T-helper 2 cell (primary cell): Measurements from ENCODE around the gene KCNIP1.

ENCODE experiments used
- DNase-seq, 5 experiments: peaks; one replicate each; pipeline versions ENCODE4 v3.0.0 to v3.0.0-alpha.2; 2012 to 2022

The KCNIP1 gene

GRCh38 chr5:170571281-170571731 lies 67.5 kb downstream of the KCNIP1 start:
- DNase-seq, result no peak

- peak in 2 of 5 experiments; percentile 38 to 43 for DNase-seq
These were observed 68.3 kb downstream of the KCNIP1 start for GRCh38 chr5:170571875-170572852.

- no peak for DNase-seq
These were observed 69.3 kb downstream of the KCNIP1 start for GRCh38 chr5:170573114-170573513.

GRCh38 chr5:170573660-170574059 lies 69.8 kb downstream of the KCNIP1 start:
- no peak for DNase-seq

- no peak for DNase-seq
These were observed 73.0 kb downstream of the KCNIP1 start for GRCh38 chr5:170576602-170577535.

GRCh38 chr5:170579601-170580000 lies 75.8 kb downstream of the KCNIP1 start:
- no peak for DNase-seq

GRCh38 chr5:170581211-170581610 lies 77.4 kb downstream of the KCNIP1 start:
- DNase-seq, result no peak

- no peak for DNase-seq
These were observed 79.0 kb downstream of the KCNIP1 start for GRCh38 chr5:170582644-170583330.

- DNase-seq, result no peak
These were observed 80.2 kb downstream of the KCNIP1 start for GRCh38 chr5:170584003-170584402.

GRCh38 chr5:170584450-170585058 lies 80.7 kb downstream of the KCNIP1 start:
- no peak for DNase-seq

- no peak for DNase-seq
These were observed 81.6 kb downstream of the KCNIP1 start for GRCh38 chr5:170585273-170585948.

GRCh38 chr5:170587808-170588207 lies 84.0 kb downstream of the KCNIP1 start:
- DNase-seq, result no peak

GRCh38 chr5:170589643-170590042 lies 85.8 kb downstream of the KCNIP1 start:
- no peak for DNase-seq

GRCh38 chr5:170590566-170590965 lies 86.7 kb downstream of the KCNIP1 start:
- DNase-seq, result no peak

- DNase-seq, result no peak
These were observed 87.2 kb downstream of the KCNIP1 start for GRCh38 chr5:170591054-170591453.

GRCh38 chr5:170596482-170597044 lies 92.7 kb downstream of the KCNIP1 start:
- no peak for DNase-seq

GRCh38 chr5:170597109-170597751 lies 93.4 kb downstream of the KCNIP1 start:
- DNase-seq, result peak in 1 of 5 experiments; percentile 19

GRCh38 chr5:170597872-170598271 lies 94.1 kb downstream of the KCNIP1 start:
- no peak for DNase-seq

- DNase-seq, result no peak
These were observed 95.9 kb downstream of the KCNIP1 start for GRCh38 chr5:170599756-170600155.

GRCh38 chr5:170601619-170602018 lies 97.8 kb downstream of the KCNIP1 start:
- no peak for DNase-seq

- DNase-seq, result no peak
These were observed 99.3 kb downstream of the KCNIP1 start for GRCh38 chr5:170603109-170603508.
